ENCODE measurements around the gene XPR1.

DNA sequence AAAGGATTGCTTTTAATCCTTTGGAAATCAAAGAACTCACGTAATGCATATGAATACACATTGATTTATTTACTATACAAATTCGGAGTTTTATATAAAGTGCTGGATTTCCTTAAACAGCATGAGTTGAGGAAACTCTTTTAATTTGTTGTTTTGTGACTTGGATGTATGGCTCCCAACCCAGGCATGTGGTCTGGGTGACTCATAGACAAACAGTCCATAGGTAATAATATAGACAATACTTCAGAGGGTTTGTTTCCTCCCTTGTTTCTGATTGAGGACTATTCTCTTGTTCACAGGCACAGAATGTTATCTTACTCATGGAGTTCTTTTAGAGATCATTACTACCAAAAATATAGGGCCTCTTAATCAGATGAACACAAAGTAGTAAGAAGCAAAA lies 43.8 kb downstream of the XPR1 start:
- TF ChIP-seq, protein P1, sequence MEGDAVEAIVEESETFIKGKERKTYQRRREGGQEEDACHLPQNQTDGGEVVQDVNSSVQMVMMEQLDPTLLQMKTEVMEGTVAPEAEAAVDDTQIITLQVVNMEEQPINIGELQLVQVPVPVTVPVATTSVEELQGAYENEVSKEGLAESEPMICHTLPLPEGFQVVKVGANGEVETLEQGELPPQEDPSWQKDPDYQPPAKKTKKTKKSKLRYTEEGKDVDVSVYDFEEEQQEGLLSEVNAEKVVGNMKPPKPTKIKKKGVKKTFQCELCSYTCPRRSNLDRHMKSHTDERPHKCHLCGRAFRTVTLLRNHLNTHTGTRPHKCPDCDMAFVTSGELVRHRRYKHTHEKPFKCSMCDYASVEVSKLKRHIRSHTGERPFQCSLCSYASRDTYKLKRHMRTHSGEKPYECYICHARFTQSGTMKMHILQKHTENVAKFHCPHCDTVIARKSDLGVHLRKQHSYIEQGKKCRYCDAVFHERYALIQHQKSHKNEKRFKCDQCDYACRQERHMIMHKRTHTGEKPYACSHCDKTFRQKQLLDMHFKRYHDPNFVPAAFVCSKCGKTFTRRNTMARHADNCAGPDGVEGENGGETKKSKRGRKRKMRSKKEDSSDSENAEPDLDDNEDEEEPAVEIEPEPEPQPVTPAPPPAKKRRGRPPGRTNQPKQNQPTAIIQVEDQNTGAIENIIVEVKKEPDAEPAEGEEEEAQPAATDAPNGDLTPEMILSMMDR (IDR thresholded peaks at IDR 0.05), result no peak
- TF ChIP-seq POLR2A (IDR thresholded peaks at IDR 0.05) (no peak), EP300 (IDR thresholded peaks at IDR 0.05) (no peak)
